Lower leg skin (tissue), 3 donors: ENCODE measurements around the gene CLDND2.

Experiments used
- CTCF ChIP-seq, 3 donors: fragments of 450-650 bp; IDR thresholded peaks; one replicate each; pipeline ENCODE4 v1.5.1; 2016; ENCODE audit warnings: antibody characterized with exemption in 3 of 3, mild to moderate bottlenecking in 3 of 3, moderate library complexity in 2 of 3
- POLR2A ChIP-seq, 2 donors: fragments of 450-650 bp; IDR thresholded peaks; one replicate each; pipeline ENCODE4 v1.6.1; 2016 to 2017; ENCODE audit warnings: antibody characterized with exemption in 2 of 2, mild to moderate bottlenecking in 1 of 2, moderate library complexity in 1 of 2

GRCh38 chr19:51346742-51347141 lies 22.1 kb downstream of the CLDND2 start:
- no peak for TF ChIP-seq CTCF (IDR thresholded peaks at IDR 0.05)
- no peak for TF ChIP-seq POLR2A (IDR thresholded peaks at IDR 0.05)
